Vagina (tissue), 2 donors: ENCODE data around the gene FANCC. TPM values are rescaled to one million over a fixed set of nuclear protein-coding genes. Genes with fewer than 3 reads are reported as not detected.
A peak's percentile ranks its signal among the peaks of the same experiment; 100 is the strongest.

Experiments
- DNase-seq, 2 donors: peaks; one replicate each; pipeline ENCODE4 v3.0.0-alpha.2; 2017; ENCODE audit errors: extremely low spot score in 2 of 2
- H3K27ac ChIP-seq: fragments of 200-600 bp; sonication (generic); one replicate; pipeline ENCODE4 v1.5.1; 2019
- H3K27me3 ChIP-seq: fragments of 200-600 bp; sonication (generic); one replicate; pipeline ENCODE4 v1.5.1; 2019
- H3K36me3 ChIP-seq, 2 donors: fragments of 200-600 bp; sonication (generic); one replicate each; pipeline ENCODE4 v1.5.1; 2017 to 2019
- H3K4me1 ChIP-seq: fragments of 200-600 bp; sonication (generic); one replicate; pipeline ENCODE4 v1.5.1; 2019
- H3K4me3 ChIP-seq, 2 donors: fragments of 200-600 bp; sonication (generic); 1 replicate in 1 of 2; 2 replicates in 1 of 2; pipeline ENCODE4 v1.5.1; 2016 to 2019
- H3K9me3 ChIP-seq: fragments of 200-600 bp; sonication (generic); one replicate; pipeline ENCODE4 v1.5.1; 2019
- CTCF ChIP-seq, 3 experiments: fragments of 450-650 bp in 2 of 3; fragments of 200-600 bp in 1 of 3; sonication (generic) in 1 of 3; IDR thresholded peaks; one replicate each; pipeline ENCODE4 v1.5.1; 2017 to 2019; ENCODE audit warnings: antibody characterized with exemption in 3 of 3, mild to moderate bottlenecking in 2 of 3, moderate library complexity in 2 of 3
- POLR2A ChIP-seq, 2 donors: fragments of 450-650 bp; IDR thresholded peaks; one replicate each; pipeline ENCODE4 v1.6.1; 2017; ENCODE audit warnings: antibody characterized with exemption in 2 of 2, mild to moderate bottlenecking in 2 of 2, moderate library complexity in 2 of 2
- POLR2AphosphoS5 ChIP-seq, 2 donors: sonication (generic); formaldehyde crosslinking; IDR thresholded peaks; one replicate each; pipeline ENCODE4 v1.9.0; 2017; ENCODE audit warnings: antibody characterized with exemption in 2 of 2, mild to moderate bottlenecking in 2 of 2, low read depth in 1 of 2; ENCODE audit not compliant: insufficient read depth in 1 of 2
- intact Hi-C: fragments of 100-400 bp; cut with DNase I; formaldehyde crosslinking; loops from one replicate; pipeline ENCODE4 v1.15.1; 2023
- total RNA-seq: library from RNA; depleted of rRNA; stranded (reverse); fragments of >200 nt; gene quantifications from one replicate; pipeline ENCODE4 v1.2.3, GENCODE V29; 2016

FANCC gene
- total RNA-seq, 1 donor from 2014 or later: 17.2 TPM

DNA sequence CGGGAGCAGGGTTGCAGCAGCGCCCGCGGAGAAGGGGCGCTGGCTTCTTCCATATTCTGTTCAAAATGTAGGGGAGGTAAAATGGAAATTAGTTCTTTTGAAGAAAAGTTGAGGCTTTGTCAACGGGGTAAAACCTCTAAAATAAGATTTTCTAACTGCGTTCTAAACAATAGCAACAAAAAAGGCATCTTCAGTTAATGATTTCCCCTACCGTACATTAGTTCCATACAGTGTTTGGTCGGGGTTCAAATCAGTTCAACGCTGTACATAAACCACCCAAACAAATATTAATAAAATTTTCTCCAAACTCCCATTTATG, 343 bp upstream of the FANCC start:
- peaks cover 16% of the 10 kb centered on the region for H3K4me1 ChIP-seq
- intact Hi-C loops: no loop called here
- no peak for DNase-seq
- H3K27me3 ChIP-seq: no peaks in the 10 kb centered on the region
- TF ChIP-seq POLR2AphosphoS5 (IDR thresholded peaks at IDR 0.05; ENCODE audit: insufficient read depth in 1 of 2, low read depth in 1 of 2) (peak in 1 of 2 donors; percentile 7), CTCF (IDR thresholded peaks at IDR 0.05) (no peak), POLR2A (IDR thresholded peaks at IDR 0.05) (no peak)
- no peaks in the 10 kb centered on the region for H3K36me3 ChIP-seq
- H3K4me3 ChIP-seq: peak overlapping the region; percentile 78 to 96
- H3K9me3 ChIP-seq: no peaks in the 10 kb centered on the region
- H3K27ac ChIP-seq: peak overlapping the region; percentile 96

- H3K4me1 ChIP-seq: peaks cover 17% of the 10 kb centered on the region
- no peaks in the 10 kb centered on the region for H3K36me3 ChIP-seq
- intact Hi-C loops: no loop called here
- TF ChIP-seq POLR2A (IDR thresholded peaks at IDR 0.05) (no peak), POLR2AphosphoS5 (IDR thresholded peaks at IDR 0.05; ENCODE audit: insufficient read depth in 1 of 2, low read depth in 1 of 2) (no peak)
- peak overlapping the region; percentile 96 for H3K27ac ChIP-seq
- no peak for DNase-seq
- no peaks in the 10 kb centered on the region for H3K9me3 ChIP-seq
- peak overlapping the region; percentile 78 to 96 for H3K4me3 ChIP-seq
- no peaks in the 10 kb centered on the region for H3K27me3 ChIP-seq
These were observed 753 bp downstream of the FANCC start for GRCh38 chr9:95316794-95317118.

- Histone ChIP-seq H3K27ac (peak overlapping the region; percentile 96), H3K4me3 (peak overlapping the region; percentile 78 to 96), H3K9me3 (no peaks in the 10 kb centered on the region), H3K36me3 (no peaks in the 10 kb centered on the region), H3K27me3 (no peaks in the 10 kb centered on the region), H3K4me1 (peaks cover 17% of the 10 kb centered on the region)
- TF ChIP-seq POLR2AphosphoS5 (IDR thresholded peaks at IDR 0.05; ENCODE audit: insufficient read depth in 1 of 2, low read depth in 1 of 2): no peak
- no peak for TF ChIP-seq CTCF (IDR thresholded peaks at IDR 0.05)
- TF ChIP-seq POLR2A (IDR thresholded peaks at IDR 0.05): no peak
- no peak for DNase-seq
- intact Hi-C loops: no loop called here
These were observed 1.2 kb downstream of the FANCC start for GRCh38 chr9:95316274-95316673.

DNA sequence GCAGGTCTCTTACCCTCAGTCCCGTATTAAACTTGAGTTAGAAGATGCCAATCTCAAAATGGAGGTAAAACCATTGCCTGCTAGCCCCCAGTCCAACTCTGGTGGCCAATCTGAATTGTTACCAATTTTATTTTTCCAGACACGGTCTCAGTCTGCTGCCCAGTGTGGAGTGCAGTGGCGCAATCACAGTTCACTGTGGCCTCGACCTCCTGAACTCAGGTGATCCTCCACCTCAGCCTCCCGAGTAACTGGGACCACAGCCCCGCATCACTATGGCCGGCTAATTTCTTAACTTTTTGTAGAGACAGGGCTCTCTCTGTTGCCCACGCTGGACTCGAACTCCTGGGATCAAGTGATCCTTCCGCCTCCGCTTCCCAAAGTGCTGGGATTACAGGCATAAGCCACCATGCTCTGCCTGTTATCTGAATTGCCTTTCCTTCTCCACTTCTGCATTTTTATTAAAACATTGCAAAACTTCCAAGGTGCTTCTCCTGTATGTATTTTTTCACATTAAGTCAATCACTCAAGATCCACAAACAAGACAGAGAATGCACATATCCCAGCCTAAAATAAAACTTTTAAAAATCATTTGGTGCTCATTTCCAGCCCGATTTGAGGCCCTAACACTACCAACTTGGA, 2.3 kb downstream of the FANCC start:
- no peaks in the 10 kb centered on the region for H3K27me3 ChIP-seq
- H3K9me3 ChIP-seq: no peaks in the 10 kb centered on the region
- DNase-seq: no peak
- no peaks in the 10 kb centered on the region for H3K36me3 ChIP-seq
- intact Hi-C loops: no loop called here
- no peak for TF ChIP-seq POLR2AphosphoS5 (IDR thresholded peaks at IDR 0.05; ENCODE audit: insufficient read depth in 1 of 2, low read depth in 1 of 2)
- TF ChIP-seq CTCF (IDR thresholded peaks at IDR 0.05): no peak
- TF ChIP-seq POLR2A (IDR thresholded peaks at IDR 0.05): no peak
- peaks cover 17% of the 10 kb centered on the region for H3K4me1 ChIP-seq
- no peak overlapping the region for H3K4me3 ChIP-seq
- no peak overlapping the region for H3K27ac ChIP-seq

GRCh38 chr9:95313010-95313498, 4.5 kb downstream of the FANCC start:
- Histone ChIP-seq H3K27ac (no peak overlapping the region), H3K4me3 (peak overlapping the region; percentile 38 to 39)
- DNase-seq: no peak

DNA sequence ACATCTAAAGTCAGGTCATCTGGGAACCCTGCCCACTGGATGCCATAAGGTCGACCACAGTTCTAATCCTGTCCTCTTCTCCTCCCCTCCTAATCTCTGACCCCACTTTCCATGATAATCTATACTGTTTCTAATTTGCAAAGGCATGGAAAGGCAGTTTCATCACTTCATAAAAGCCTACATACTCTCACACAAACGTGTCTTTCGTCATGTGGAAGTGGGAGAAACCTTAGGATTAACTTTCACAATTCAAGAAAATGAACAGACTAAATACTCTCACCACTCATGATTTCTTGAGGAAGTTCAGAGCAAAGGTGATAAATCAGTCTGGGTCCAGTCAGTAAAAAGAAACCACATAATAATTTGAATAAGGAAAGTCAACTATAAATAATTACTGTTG, 5.5 kb downstream of the FANCC start:
- no peaks in the 10 kb centered on the region for H3K36me3 ChIP-seq
- no peak for TF ChIP-seq POLR2A (IDR thresholded peaks at IDR 0.05)
- no peak for DNase-seq
- no peaks in the 10 kb centered on the region for H3K9me3 ChIP-seq
- peaks cover 17% of the 10 kb centered on the region for H3K4me1 ChIP-seq
- no peaks in the 10 kb centered on the region for H3K27me3 ChIP-seq
- no peak overlapping the region for H3K4me3 ChIP-seq
- H3K27ac ChIP-seq: no peak overlapping the region
- intact Hi-C loops: no loop called here

More at GRCh38 chr9:95313010-95313498, 4.5 kb downstream of the FANCC start:
- Histone ChIP-seq H3K27me3 (no peaks in the 10 kb centered on the region), H3K4me1 (peaks cover 17% of the 10 kb centered on the region), H3K36me3 (no peaks in the 10 kb centered on the region), H3K9me3 (no peaks in the 10 kb centered on the region)
- TF ChIP-seq POLR2A (IDR thresholded peaks at IDR 0.05) (no peak), POLR2AphosphoS5 (IDR thresholded peaks at IDR 0.05; ENCODE audit: insufficient read depth in 1 of 2, low read depth in 1 of 2) (no peak)
- intact Hi-C loops: no loop called here
